ENCODE data around the gene PLCD4.

The PLCD4 gene

DNA sequence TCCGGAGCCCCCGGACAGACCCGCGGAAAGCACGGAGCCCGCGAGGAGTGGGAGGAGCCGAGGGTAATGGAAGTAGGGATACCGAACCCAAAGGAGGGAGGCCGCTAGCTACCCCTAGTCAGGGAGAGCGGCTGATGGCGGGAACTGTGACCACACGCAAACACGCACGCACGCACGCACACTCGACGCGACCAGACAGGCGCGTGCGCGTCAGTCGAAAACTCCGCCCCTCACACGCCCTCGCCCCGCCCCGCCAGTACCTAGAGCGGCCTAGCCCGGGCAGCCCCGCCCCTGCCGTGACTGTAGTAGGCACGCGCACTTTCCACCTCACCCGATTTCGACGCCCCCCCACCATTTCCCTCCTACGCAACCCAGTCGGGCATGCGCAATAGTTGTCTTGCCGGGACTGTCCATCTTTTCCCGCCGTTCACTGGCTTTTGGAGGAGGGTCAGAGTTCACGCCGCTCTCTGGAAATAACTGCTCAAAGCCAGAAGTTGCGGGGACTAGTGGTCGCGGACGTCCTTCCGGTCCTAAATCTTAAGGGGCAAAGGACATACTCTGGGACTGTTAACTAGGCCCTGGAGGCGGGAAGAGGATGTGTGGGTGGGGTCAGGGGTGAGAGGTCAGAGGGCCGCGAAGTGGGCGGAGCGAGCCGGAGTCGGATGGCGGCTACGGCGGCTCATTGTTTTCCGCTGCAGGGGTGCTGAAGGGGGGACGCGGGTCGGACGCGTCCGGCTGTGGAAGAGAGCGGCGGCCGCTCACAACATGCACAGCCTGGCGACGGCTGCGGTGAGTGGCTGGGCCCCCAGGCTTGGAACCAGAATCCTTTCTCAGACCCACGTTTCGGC is 39.3 kb upstream of the PLCD4 start, which contains the start of the genes CNOT9 and USP37:
TSS of gene CNOT9 (plus strand) at position 650 of the 848 bp plus-strand sequence. CDS start at position 766, 116 bp downstream.
TSS of gene USP37 (minus strand) at position 162 of the 848 bp plus-strand sequence. CDS start 9,698 bp downstream, outside the sequence.
- DNase-seq (ENCODE audit: low read depth): peak; percentile 99
- peak within 1 kb of the TSS; percentile 91 for H3K4me3 ChIP-seq (replicated peaks; ENCODE audit: low read depth, low read length)
- TF ChIP-seq, protein P1, sequence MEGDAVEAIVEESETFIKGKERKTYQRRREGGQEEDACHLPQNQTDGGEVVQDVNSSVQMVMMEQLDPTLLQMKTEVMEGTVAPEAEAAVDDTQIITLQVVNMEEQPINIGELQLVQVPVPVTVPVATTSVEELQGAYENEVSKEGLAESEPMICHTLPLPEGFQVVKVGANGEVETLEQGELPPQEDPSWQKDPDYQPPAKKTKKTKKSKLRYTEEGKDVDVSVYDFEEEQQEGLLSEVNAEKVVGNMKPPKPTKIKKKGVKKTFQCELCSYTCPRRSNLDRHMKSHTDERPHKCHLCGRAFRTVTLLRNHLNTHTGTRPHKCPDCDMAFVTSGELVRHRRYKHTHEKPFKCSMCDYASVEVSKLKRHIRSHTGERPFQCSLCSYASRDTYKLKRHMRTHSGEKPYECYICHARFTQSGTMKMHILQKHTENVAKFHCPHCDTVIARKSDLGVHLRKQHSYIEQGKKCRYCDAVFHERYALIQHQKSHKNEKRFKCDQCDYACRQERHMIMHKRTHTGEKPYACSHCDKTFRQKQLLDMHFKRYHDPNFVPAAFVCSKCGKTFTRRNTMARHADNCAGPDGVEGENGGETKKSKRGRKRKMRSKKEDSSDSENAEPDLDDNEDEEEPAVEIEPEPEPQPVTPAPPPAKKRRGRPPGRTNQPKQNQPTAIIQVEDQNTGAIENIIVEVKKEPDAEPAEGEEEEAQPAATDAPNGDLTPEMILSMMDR (IDR thresholded peaks at IDR 0.05; ENCODE audit: low read length, missing control alignments): no peak

DNA sequence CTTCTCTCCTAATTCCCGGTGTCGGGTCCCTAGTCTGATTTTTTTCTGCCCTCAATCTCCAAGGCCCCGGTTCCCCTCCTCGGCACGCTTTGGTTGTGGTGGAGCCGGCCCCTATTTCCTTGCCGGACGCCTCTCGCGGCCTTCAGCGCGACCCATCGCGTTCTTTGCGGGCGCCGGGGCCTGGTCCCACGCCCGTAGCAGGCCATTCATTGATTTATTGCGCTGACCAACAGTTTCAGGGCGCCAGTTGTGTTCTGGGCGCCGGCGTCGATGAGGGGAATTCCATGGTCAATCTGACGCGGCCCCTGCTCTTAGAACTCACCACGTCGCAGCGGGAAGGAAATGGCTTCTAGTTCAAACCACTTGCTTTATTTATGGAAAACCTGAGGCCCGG is 38.7 kb upstream of the PLCD4 start:
- H3K4me3 ChIP-seq (replicated peaks; ENCODE audit: low read depth, low read length): peak overlapping the region; percentile 78
- peak; percentile 61 for DNase-seq (ENCODE audit: low read depth)
- TF ChIP-seq, protein P1 (IDR thresholded peaks at IDR 0.05; ENCODE audit: low read length, missing control alignments): no peak

DNA sequence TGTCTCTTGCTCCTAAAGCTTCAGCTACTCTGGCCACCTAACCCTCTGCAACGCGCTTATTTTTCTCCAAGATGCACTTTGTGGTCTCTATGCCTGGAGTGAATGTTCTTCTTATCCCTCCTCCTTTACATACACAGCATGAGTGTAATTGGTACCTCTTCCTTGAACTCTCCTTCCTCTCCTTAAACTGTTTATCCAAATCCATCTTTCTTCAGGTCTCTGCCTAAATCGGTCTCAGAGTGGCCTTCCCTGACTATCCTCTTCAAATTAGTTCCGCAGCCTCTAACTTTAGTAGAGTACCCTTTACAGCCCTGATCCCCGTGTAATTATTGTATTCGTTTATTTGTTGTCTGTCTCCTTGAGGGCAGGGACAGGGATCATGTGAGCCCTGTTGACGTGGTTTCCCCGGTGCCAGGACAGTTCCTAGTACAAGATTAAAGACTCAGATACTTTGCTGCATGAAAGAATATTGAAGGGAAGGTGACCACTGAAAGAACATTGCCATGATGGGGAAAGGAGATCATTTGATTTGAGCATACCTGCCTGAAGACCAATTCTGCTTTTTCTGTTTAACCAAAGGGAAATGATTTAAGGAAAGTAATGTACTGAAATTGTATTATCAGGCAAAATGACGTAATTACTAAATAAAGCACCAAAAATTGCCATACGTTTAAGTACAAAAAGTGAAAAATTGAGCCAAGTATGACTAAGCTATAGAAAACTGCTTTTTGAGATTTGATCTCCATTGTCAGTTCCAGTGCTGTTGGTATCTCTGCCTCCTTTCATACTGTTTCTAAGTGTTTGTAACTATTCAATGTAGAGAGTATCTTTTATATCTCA is 37.8 kb upstream of the PLCD4 start:
- H3K4me3 ChIP-seq (replicated peaks; ENCODE audit: low read depth, low read length): peak overlapping the region; percentile 78
- TF ChIP-seq, protein P1 (IDR thresholded peaks at IDR 0.05; ENCODE audit: low read length, missing control alignments): no peak
- DNase-seq (ENCODE audit: low read depth): peak; percentile 76

DNA sequence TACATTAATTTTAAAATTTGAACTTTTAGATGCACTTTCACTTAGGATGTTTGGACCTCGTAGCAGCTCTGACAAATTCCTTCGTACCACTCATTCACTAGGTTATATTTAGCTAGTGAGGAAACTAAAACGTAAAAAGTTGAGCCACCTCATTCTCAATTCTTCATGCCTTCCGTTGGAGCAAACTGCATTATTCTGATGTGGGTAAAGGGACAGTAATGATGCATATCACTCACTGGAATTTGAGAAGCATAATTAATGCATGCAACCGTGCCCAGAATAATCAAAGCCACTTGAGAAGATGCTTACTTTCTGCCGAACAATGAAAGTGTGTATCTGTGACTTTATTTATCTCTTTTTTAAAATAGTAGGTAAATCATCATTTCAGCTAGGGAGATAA is 36.8 kb upstream of the PLCD4 start:
- TF ChIP-seq, protein P1 (IDR thresholded peaks at IDR 0.05; ENCODE audit: low read length, missing control alignments): no peak
- H3K4me3 ChIP-seq (replicated peaks; ENCODE audit: low read depth, low read length): peak overlapping the region; percentile 78
- DNase-seq (ENCODE audit: low read depth): peak; percentile 27

DNA sequence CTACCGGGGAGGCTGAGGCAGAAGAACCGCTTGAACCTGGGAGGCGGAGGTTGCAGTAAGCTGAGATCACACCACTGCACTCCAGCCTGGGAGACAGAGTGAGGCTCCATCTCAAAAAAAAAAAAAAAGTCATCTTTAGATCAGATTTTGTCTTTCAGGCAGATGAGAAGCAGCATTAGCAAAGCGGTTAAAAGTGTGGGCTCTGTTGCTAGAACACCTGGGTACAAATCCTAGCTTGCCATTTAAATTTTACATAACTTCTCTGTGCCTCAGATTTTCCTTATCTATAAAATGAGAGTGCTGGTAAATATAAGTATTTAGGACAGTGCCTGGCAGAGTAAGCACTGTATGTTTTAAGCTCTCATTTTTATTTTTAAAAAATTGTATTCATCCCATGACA is 30.8 kb upstream of the PLCD4 start:
- TF ChIP-seq, protein P1 (IDR thresholded peaks at IDR 0.05; ENCODE audit: low read length, missing control alignments): no peak
- no peak for DNase-seq (ENCODE audit: low read depth)
- no peak overlapping the region for H3K4me3 ChIP-seq (replicated peaks; ENCODE audit: low read depth, low read length)

DNA sequence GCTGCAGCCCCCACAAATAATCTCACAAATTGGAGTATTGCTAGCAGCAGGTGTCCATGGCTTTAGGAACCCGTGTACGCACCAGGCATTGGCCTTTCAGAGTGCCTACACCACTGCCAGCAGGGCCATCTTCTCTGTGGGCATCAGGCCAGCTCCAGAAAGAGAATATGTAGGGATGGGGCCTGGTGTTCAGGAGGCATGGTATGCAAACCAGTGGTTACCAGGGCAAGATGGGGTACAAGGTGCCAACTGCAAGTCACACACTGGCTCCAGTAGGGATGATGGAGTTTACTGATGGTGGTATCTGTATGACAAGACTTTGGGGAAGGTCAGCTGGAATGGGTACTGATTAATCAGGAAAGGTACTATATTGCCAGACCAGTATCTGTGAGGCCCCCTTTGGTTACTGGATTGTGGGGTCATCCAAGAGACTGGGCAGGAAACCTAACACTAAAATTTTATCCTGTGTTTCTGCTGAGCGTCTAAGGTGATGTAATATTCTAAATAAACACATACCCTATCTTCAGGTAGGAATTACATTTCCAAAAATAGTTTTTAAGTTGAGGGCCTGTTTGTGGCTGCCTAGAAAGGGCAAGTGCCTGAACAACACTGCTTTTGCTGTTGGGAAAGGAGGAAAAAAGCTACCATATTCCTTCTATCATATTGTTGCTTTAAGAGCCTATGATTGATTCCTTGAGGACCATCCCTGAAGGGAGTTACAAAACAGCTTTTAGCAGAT is 30.0 kb upstream of the PLCD4 start:
- no peak for DNase-seq (ENCODE audit: low read depth)
- H3K4me3 ChIP-seq (replicated peaks; ENCODE audit: low read depth, low read length): no peak overlapping the region
- TF ChIP-seq, protein P1 (IDR thresholded peaks at IDR 0.05; ENCODE audit: low read length, missing control alignments): no peak
